Measurements from ENCODE around the gene DCAF4L1.

GRCh38 chr4:41939016-41939626, 42.4 kb upstream of the DCAF4L1 start:
- no peak for TF ChIP-seq CTCF (conservative IDR thresholded peaks at IDR 0.05)
- no peak for TF ChIP-seq ZFX (IDR thresholded peaks at IDR 0.05)
